ENCODE results near the gene ZNF787. TPM values are rescaled to one million over a fixed set of nuclear protein-coding genes. Genes with fewer than 3 reads are reported as not detected.

Gene ZNF787
- total RNA-seq, 1 experiment from 2014 or later = 54.6 TPM

GRCh38 chr19:56155124-56155687, 34.1 kb upstream of the ZNF787 start:
- no peak overlapping the region for H3K14ac ChIP-seq (ENCODE audit: insufficient read depth, low read length)
- no peaks in the 10 kb centered on the region for H3K9me3 ChIP-seq (ENCODE audit: control insufficient read depth, low read depth, low read length)
- TF ChIP-seq CTCF (conservative IDR thresholded peaks at IDR 0.05) = peak; percentile 82
- H3K18ac ChIP-seq (ENCODE audit: insufficient read length, low read depth, low read length) = no peak overlapping the region
- H2BK15ac ChIP-seq (ENCODE audit: low read depth, low read length) = no peak overlapping the region
- H3K9ac ChIP-seq (ENCODE audit: extremely low read depth, insufficient read length, low read length) = no peak overlapping the region
- no peak overlapping the region for H2BK120ac ChIP-seq (ENCODE audit: low read depth, low read length, poor library complexity, severe bottlenecking)
- Mint-ChIP-seq H3K27ac (peak overlapping the region in 1 of 3 experiments; percentile 70; a peak in 3 of 7 replicates), H3K27me3 (ENCODE audit: low read depth) (no peaks in the 10 kb centered on the region), H3K4me3 (no peak overlapping the region), H3K9me3 (no peaks in the 10 kb centered on the region; a peak in 2 of 5 replicates), H3K4me1 (peaks cover 20 to 21% of the 10 kb centered on the region in 2 experiments), H3K36me3 (ENCODE audit: insufficient read depth in 1 of 3, low read depth in 3 of 3) (peaks cover 21 to 31% (median 31%) of the 10 kb centered on the region in 3 experiments)
- no peaks in the 10 kb centered on the region for H3K79me1 ChIP-seq (ENCODE audit: insufficient read depth, low read depth, low read length, poor library complexity, severe bottlenecking)
- no peaks in the 10 kb centered on the region for H3K27me3 ChIP-seq (ENCODE audit: insufficient read depth, low read length)
- no peaks in the 10 kb centered on the region for H3K23me2 ChIP-seq (ENCODE audit: insufficient read length, low read depth, low read length, poor library complexity, severe bottlenecking)
- H3K4ac ChIP-seq (ENCODE audit: low read depth, low read length) = no peak overlapping the region
- no peak overlapping the region for H3K27ac ChIP-seq (ENCODE audit: insufficient read length, low read depth, low read length)
- H4K20me1 ChIP-seq (ENCODE audit: control insufficient read depth, insufficient read depth, insufficient read length) = no peaks in the 10 kb centered on the region
- H4K8ac ChIP-seq (replicated peaks; ENCODE audit: insufficient read length, low read depth, low read length) = no peak overlapping the region
- no peak overlapping the region for H2AK5ac ChIP-seq (ENCODE audit: insufficient read length, low read length)
- no peaks in the 10 kb centered on the region for H3K79me2 ChIP-seq (ENCODE audit: insufficient read depth, low read length)
- no peak overlapping the region for H2BK20ac ChIP-seq (ENCODE audit: low read depth, low read length, poor library complexity, severe bottlenecking)
- DNase-seq = peak; percentile 75
- no peak overlapping the region for H3K23ac ChIP-seq (ENCODE audit: insufficient read length, low read depth, low read length)
- no peak overlapping the region for H4K5ac ChIP-seq (ENCODE audit: insufficient read length, low read depth, low read length)
- H3K4me1 ChIP-seq (ENCODE audit: insufficient read depth, low read length) = peaks cover 2% of the 10 kb centered on the region; the same call in 1 of the 2 replicates
- H2AFZ ChIP-seq (ENCODE audit: low read length) = no peak overlapping the region
- no peak overlapping the region for H2BK12ac ChIP-seq (ENCODE audit: insufficient read length, low read depth, low read length)
- H2BK5ac ChIP-seq (ENCODE audit: insufficient read length, low read length) = no peak overlapping the region
- H3K4me2 ChIP-seq (ENCODE audit: insufficient read depth, insufficient read length, low read length) = no peak overlapping the region
- no peak overlapping the region for H3K56ac ChIP-seq (ENCODE audit: insufficient read length, low read depth, low read length)
- no peak overlapping the region for H4K91ac ChIP-seq (ENCODE audit: insufficient read length, low read depth, low read length)
- H3T11ph ChIP-seq (ENCODE audit: low read length) = no peak overlapping the region
- no CpG with 5 or more reads among the region's 17 CpGs for WGBS (ENCODE audit: extremely low coverage, insufficient read length, low lambda C conversion rate)
